ENCODE measurements around the gene CFAP61.
A peak's percentile ranks its signal among the peaks of the same experiment; 100 is the strongest.

CFAP61 gene

GRCh38 chr20:20407891-20408805 lies 355.8 kb downstream of the CFAP61 start:
- peak; percentile 58 for DNase-seq
- Histone ChIP-seq H3K4me3 (ENCODE audit: low read depth, low read length) (no peak overlapping the region), H3K27me3 (no peaks in the 10 kb centered on the region), H3K9me3 (no peaks in the 10 kb centered on the region), H3K4me1 (peaks cover 28% of the 10 kb centered on the region), H3K36me3 (no peaks in the 10 kb centered on the region)
- TF ChIP-seq CTCF (IDR thresholded peaks at IDR 0.05; ENCODE audit: low read depth, low read length), result peak; percentile 61

GRCh38 chr20:20409331-20409730 lies 357.0 kb downstream of the CFAP61 start:
- TF ChIP-seq CTCF (IDR thresholded peaks at IDR 0.05; ENCODE audit: low read depth, low read length), result no peak
- Histone ChIP-seq H3K27me3 (no peaks in the 10 kb centered on the region), H3K4me1 (peaks cover 37% of the 10 kb centered on the region), H3K4me3 (ENCODE audit: low read depth, low read length) (no peak overlapping the region), H3K36me3 (no peaks in the 10 kb centered on the region), H3K9me3 (no peaks in the 10 kb centered on the region)
- DNase-seq, result no peak
